GM19395 (cell line): ENCODE results near the gene SLMAP.

Experiments used
- ATAC-seq: cut with Tn5 transposase; IDR thresholded peaks from one replicate; pipeline ENCODE4 v1.9.1; 2021; ENCODE audit warnings: mild to moderate bottlenecking, moderate library complexity; ENCODE audit not compliant: unreplicated experiment

The SLMAP gene, protein sequence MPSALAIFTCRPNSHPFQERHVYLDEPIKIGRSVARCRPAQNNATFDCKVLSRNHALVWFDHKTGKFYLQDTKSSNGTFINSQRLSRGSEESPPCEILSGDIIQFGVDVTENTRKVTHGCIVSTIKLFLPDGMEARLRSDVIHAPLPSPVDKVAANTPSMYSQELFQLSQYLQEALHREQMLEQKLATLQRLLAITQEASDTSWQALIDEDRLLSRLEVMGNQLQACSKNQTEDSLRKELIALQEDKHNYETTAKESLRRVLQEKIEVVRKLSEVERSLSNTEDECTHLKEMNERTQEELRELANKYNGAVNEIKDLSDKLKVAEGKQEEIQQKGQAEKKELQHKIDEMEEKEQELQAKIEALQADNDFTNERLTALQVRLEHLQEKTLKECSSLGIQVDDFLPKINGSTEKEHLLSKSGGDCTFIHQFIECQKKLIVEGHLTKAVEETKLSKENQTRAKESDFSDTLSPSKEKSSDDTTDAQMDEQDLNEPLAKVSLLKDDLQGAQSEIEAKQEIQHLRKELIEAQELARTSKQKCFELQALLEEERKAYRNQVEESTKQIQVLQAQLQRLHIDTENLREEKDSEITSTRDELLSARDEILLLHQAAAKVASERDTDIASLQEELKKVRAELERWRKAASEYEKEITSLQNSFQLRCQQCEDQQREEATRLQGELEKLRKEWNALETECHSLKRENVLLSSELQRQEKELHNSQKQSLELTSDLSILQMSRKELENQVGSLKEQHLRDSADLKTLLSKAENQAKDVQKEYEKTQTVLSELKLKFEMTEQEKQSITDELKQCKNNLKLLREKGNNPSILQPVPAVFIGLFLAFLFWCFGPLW

DNA sequence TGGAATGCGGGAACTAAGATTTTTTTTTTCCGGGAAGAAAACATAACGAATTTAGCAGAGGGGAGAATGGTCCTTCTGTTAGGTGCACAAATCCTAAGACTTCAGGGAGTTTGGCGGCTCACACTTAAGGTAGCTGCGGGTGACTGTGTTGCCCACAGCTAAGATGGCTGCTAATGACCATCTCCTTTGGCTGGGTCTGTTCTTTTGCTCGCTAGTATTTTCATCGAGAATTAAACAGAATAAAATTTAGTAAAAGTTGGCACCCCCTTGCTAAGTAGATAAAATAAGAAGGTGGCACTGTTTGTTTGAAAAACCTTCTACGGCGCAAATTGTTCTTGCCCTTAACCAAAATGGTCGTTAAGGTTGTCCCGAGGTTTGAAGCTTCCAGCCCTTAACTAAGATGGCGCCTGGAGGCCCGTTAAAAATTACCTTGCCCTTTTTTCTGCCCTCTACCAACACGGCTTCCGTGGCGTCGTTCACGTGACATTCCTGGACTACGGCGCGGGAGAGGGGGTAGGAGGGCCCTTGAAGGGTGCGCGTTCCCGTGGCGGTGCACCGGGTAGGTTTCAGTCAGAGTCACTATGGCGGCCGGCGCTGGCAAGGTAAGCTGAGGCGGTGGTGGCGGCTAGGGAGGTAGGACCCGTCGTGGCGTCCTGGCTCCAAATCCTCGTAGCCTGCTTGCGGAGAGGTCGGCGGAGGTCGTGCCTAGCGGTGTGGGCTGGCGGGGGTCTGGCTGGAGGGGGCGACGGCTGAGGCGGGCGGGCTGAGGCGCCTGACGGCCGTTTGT is at the start of gene SLMAP:
TSS of gene SLMAP (plus strand) at position 569 of the 787 bp plus-strand sequence. CDS start 1,343 bp downstream, outside the sequence.
- peak; percentile 89 for ATAC-seq

DNA sequence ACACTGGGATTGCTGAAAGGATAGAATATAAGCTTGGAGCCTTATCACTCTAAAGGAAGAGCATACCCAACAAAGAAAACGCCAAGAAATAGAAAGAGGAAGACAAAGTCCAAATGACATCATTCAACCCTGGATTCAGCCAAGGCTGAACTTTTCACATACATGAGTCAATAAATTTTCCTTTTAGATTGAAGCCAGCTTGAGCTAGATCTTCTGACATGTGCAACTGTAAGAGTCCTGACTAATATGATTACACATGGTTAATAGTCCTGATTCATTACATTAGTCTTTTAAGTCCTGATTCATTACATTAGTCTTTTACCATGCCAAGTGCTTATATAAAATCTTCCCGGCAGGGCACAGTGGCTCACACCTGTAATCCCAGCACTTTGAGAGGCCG is 49.6 kb upstream of the SLMAP start:
- ATAC-seq, result no peak

DNA sequence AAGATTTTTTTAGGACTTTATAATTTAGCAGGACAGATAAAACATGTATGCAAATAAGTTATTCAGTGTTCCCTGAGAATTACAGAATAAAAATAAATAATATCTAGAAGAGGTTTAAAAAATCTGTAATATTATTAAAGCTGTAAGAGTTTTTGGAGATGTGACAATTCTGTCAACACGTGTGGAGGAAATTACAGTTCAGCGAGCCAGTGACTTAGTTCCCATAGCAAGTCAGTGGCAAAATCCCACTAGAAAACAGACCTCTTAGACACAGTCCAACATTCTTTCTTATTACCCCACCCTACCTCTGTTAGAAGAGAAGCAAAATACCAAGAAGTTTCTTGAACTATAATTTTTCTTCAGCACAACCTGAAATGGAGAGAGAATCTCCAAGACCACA is 47.1 kb upstream of the SLMAP start:
- ATAC-seq, result no peak

DNA sequence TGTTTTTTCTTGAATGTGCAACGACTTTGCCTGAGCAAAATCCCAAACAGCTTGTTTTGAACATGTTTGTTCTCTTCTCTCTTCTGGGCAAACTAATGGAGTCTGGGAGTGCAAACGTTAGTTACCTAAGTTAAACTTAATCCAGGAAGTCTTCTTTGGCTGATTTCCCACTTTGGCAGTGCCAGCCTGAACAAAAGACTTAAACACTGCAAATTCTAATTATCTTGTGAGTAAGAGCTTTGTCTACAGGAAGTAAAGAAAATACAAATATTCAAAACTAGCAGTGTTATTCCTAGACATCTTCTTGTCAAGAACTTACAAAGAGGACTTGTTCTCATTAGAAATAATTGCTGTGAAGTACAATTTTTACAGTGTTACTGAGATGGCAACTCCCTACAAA is 46.5 kb upstream of the SLMAP start:
- no peak for ATAC-seq

DNA sequence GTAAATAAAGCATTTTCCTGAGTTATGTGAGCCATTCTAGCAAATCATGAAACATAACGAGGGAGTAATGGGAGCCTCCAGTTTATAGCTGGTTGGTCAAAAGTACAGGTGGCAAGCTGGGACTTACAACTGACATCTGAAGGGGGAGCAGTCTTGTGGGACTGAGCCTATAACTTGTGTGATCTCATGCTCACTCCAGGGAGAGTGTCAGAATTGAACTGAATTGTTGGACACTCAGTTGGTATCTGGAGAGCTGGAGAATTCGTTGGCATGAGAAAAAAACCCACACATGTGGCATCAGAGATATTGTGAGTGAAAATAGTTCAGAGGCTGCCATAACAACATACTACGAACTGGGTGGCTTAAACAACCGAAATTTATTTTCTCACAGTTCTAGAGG is 40.4 kb upstream of the SLMAP start:
- ATAC-seq, result no peak

DNA sequence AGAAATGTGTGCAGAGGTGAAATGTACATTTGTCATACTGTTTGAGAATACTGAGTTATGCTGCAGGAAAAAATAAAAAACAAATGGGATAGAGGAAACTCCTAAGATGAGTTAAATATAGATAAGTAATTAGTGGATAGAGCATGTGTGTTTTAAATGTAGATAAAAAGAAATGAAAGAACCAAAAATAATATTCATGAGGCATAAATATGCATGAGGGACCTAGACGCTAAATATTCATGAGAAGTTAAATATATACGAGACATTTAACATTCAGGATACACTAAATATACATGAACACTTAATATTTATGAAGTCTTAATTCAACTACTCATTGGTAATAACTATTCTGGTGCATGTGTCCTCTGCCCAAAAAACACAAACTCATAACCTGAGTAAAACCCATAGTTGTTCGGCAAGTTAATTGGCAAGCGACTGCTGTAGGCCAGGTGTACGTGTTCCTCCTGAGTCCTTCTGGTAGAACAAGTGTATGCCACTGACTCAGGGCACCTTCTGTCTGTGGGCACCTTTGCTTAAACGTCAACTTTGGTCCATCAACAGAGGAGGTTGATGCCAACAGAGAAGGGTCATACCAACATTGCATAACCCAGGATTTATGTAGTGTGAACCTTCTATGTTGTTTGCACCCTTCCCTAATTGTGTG is 38.8 kb upstream of the SLMAP start:
- ATAC-seq, result no peak

DNA sequence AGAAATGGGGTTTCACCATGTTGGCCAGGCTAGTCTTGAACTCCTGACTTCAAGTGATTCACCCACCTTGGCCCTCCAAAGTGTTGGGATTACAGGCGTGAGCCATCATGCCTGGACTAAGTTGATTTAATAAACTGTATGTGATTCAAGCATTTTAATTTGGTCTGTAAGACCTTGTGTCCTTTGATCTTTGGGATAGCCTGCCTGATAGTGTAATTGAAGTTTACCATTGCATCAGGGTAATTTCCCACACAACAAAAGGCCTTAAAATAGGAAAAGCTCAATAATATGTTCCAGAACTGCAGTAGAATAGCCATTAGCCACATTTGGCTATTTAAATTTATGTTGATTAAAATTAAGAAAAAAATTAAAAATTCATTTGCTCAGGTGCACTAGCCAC is 38.0 kb upstream of the SLMAP start:
- no peak for ATAC-seq

DNA sequence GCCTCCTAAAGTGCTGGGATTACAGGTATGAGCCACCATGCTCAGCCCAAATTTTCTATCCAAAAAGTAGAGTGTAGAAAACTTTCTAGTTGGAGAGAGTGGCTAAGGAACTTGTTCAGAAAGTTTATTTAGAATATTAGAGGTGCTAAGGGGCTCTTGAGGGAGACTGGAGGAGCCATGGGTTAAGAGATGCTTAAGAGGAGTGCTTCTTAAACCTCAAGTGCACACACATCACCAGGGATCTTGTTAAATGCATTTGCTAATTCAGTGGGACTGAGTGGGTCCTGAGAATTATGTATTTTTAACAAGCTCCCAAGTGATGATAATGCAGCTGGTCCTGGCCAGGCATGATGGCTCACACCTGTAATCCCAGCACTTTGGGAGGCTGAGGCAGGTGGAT is 29.7 kb upstream of the SLMAP start:
- no peak for ATAC-seq

DNA sequence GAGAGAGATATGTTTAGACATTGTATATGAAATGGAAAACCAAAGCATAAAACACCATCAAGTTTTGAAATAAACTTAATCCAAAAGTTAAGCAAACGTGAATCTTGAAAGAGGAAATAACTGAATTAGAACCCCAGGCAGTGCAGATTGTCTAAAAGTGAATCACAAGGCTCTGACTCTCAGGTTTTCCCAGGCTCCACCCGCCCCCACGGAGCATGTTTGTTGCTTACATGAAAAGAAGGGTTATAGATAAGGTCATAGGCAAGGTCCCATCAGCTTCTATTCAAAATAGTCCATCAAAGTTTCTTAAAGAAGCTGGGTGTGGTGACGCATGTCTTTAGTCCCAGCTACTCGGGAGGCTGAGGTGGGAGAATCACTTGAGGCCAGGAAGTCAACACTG is 29.0 kb upstream of the SLMAP start:
- ATAC-seq, result no peak

DNA sequence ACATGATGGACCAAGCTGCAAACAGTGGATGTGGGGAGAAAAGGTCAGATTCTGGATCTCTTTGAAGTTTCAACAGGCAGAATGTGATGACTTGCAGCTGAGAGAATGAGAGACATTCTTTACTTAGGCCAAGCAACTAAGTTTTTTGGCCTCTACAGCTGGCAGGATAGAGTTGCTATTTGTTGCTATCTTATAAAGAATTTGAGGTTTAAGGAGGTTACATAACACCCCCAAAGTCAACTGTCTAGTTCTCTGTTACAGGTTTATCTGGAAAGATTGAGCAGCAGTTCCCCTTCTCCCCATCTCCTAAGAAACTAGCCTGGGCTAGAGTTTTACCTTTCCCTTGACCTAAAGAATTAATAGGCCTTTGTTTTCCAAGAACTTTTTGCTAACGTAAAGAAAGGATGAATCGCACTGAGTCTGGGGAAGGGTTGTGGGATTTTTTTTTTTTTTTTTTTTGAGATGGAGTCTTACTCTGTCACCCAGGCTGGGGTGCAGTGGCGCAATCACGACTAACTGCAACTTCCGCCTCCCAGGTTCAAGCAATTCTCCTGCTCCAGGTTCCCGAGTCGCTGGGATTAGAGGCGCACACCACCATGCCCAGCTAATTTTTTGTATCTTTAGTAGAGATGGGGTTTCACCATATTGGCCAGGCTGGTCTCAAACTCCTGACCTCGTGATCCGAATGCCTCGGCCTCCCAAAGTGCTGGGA is 26.6 kb upstream of the SLMAP start:
- ATAC-seq, result no peak

DNA sequence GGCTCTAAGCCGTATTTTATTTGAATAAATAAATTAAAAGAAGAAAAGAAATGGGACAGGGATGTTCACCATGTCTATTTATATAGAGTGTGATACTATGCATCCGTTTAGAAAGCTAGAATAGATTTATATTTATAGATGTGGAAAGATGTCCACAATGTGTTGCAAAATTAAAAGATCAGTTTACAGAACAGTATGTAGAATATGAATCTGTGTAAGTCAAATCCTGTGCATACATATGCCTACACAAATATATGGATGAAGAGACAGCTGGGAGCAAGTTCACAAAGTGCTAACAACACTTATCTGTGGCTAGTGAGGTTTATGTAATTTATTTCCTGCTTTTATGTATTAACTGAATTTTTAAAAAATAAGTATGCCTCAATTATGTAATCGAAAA is 25.4 kb upstream of the SLMAP start:
- no peak for ATAC-seq

DNA sequence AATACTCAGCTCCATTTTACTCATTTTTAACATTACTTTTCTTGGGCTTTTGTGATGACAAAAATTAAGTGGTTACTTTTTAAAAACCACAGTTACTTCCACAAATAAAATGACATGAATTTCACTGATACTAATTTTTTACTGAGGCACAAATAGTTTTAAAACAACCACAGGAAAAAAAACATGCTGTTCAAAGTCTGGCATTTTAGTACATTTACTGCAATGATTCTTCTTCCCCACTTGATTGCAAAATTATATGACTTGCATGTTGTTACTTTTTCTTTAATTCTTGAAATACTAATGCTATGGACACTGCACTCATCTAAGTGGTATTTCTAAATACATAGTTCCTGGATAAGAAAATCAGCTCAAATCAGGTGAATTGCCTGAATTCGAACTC is 24.8 kb upstream of the SLMAP start:
- ATAC-seq, result no peak

DNA sequence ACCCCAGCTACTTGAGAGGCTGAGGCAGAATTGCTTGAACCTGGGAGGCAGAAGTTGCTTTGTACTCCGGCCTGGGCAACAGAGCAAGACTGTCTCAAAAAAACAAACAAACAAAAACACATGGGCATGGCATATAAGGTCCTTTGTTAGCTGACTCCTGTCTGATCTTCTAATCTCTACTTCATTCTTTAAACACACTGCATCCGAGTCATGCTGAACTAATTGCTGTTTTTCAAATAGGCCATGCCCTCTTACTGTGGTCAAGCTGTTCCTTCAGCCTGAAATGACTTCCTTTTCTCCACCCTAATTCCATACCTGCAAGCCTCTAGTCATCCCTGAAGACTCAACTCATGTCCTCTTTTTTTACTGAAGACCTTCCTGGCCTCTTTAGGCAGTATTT is 22.3 kb upstream of the SLMAP start:
- ATAC-seq, result no peak

DNA sequence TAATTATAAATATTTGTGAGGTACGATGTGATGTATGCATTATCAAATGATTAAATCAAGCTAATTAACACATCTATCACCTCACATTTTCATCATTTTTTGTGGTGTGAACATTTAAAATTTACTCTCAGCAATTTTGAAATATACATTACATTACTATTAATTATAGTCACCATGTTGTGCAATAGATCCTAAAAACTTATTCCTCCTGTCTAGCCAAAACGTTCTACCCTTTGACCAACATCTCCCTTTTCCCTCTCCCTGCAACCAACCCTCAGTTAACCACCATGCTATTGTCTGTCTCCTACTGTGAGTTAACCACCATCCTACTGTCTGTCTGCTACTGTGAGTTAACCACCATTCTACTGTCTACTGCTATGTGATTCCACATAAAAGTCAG is 20.7 kb upstream of the SLMAP start:
- no peak for ATAC-seq

DNA sequence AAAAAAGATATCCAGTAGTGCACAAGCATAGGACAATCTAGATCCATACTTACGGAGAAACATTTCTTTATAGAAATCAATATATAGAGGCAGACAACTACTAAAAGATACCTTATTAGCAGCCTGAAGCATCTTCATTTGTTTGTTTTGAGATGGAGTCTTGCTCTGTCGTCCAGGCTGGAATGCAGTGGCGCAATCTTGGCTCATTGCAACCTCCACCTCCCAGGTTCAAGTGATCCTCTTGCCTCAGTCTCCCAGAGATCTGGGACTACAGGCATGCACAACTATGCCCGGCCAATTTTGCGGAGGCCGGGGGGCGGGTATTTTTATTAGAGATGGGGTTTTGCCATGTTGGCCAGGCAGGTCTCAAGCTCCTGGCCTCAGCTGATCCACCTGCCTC is 18.3 kb upstream of the SLMAP start:
- ATAC-seq, result no peak

DNA sequence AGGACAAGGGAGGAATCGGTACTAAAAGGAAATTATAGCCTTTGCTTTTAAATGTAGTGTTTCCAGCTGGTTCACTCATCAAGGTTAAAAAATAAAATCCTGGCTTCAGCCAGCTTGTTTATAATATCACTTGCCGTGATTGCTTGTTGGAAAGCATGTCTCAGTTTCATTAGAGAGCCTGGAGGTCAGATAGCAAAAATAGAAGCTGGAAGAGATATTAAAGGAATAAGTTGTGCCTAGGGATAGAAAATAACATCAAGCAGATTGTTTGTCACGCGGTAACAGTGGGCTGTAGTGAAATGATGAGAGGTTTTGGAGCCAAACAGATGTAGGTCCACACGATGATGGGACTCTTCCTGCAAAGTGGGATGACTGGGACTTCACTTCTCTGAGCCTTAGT is 17.7 kb upstream of the SLMAP start:
- ATAC-seq, result no peak

DNA sequence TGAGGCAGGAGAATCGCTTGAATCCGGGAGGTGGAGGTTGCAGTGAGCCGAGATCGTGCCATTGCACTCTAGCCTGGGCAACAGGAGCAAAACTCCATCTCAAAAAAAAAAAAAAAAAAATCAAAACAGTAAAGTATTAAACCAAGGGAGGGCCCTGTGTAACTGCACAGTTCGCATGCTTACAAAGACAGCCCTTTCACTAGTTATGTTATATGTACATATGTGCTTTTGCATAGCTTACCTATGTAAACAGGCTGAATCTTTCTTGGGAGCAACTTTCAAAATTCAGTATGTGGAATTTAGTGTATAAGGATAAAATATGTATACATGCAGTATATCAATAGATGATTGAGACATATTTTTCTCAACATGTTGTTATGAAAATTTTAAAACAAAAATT is 16.1 kb upstream of the SLMAP start:
- ATAC-seq, result no peak

DNA sequence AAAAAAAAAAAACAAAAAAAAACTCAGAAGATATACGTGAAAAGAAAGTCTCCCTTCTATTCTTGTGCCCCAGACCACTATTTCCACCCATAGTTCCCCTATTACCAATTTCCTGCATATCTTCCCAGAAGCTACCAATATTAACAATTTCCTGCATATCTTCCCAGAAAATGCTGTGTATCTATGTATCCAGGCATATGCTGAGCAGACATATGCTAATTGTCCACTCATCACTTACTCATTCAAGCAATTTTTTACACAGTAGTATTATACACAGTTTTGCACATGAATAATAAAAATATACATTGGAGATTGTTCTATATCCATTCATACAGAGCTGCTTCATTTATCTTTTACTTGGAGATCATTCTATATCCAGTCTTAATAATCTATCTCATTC is 12.6 kb upstream of the SLMAP start:
- ATAC-seq, result no peak

DNA sequence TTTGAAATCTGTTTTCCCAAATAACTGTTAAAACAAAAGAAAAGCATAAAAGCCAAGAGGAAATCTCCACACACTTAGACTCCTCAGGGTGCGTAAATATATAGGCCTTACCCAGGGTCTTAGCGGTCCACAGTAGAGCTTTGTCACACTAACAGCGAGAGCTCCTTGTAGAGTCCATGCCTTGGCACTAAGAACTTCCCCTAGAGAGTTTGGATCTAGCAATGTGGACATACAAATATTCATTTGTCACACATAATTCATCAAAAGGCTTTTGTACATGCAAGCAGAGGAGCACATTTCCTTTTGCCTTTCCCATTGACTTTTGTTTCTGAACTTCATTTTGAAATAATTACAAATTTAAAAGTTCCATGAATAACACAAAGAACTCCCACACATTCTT is 11.0 kb upstream of the SLMAP start:
- no peak for ATAC-seq
